ENCODE results near the gene AKT2. TPM values are rescaled to one million over a fixed set of nuclear protein-coding genes. Genes with fewer than 3 reads are reported as not detected.
A peak's percentile ranks its signal among the peaks of the same experiment; 100 is the strongest.

Gene AKT2
- total RNA-seq, 1 experiment from 2014 or later = 2,376 TPM

- ATAC-seq (no peak; the same call in 1 of the 2 replicates), DNase-seq (ENCODE audit: low read depth, low spot score) (no peak)
- TF ChIP-seq REST (IDR thresholded peaks at IDR 0.05; ENCODE audit: insufficient read depth in 1 of 2, low read depth in 2 of 2, low read length in 1 of 2) (no peak), TCF7L2 (IDR thresholded peaks at IDR 0.05; ENCODE audit: low read depth, low read length) (no peak), CTCF (IDR thresholded peaks at IDR 0.05) (no peak), POLR2AphosphoS5 (IDR thresholded peaks at IDR 0.05; ENCODE audit: low read depth, low read length) (no peak), SIN3A (IDR thresholded peaks at IDR 0.05; ENCODE audit: borderline replicate concordance, insufficient read depth, low read depth, low read length) (no peak)
- H3K4me3 ChIP-seq (ENCODE audit: low read depth in 2 of 2, low read length in 2 of 2) = no peak overlapping the region
- peaks cover 34% of the 10 kb centered on the region for H3K4me1 ChIP-seq (ENCODE audit: control insufficient read depth, insufficient read depth, low read length)
- no peak overlapping the region for H3K27ac ChIP-seq (ENCODE audit: low read length)
- H3K27me3 ChIP-seq (ENCODE audit: control insufficient read depth, insufficient read depth, low read length) = no peaks in the 10 kb centered on the region
- ChIA-PET CTCF (interaction anchor here (0.7 to 3.8 kb wide), 6 partner anchors 13 to 298 kb away, joined by 3 to 35 read pairs (median 6); partner anchors contain the start of gene TTC9B), POLR2A (interaction anchor here (0.6 to 0.7 kb wide), 4 partner anchors 24 to 45 kb away, joined by 3 to 12 read pairs (median 4); no protein-coding TSS in a partner anchor)
- BruUV-seq (replicated peaks) = no TSS peak
- in situ Hi-C loops (cut with HindIII; ENCODE audit: low pct_unique_long_range_greater_than_20kb, low sequenced_read_pairs) = no loop called here
- no peaks in the 10 kb centered on the region for H3K9me3 ChIP-seq (ENCODE audit: control insufficient read depth, insufficient read depth, low read depth, low read length)
- peaks cover 52% of the 10 kb centered on the region for H3K36me3 ChIP-seq (ENCODE audit: control insufficient read depth, insufficient read depth, low read length)
- intact Hi-C loops (cut with micrococcal nuclease; ENCODE audit: unreplicated experiment) = loop anchor here (1.0 kb wide), 1 partner anchor 526 kb away; no protein-coding TSS in a partner anchor
Observed at GRCh38 chr19:40233811-40234389, 51.2 kb downstream of the AKT2 start.

- CTCF ChIA-PET = interaction anchor here (0.9 to 3.8 kb wide), 4 partner anchors 15 to 94 kb away, joined by 3 to 33 read pairs (median 4); partner anchors contain the start of gene TTC9B
- Histone ChIP-seq H3K27ac (ENCODE audit: low read length) (no peak overlapping the region), H3K27me3 (ENCODE audit: control insufficient read depth, insufficient read depth, low read length) (no peaks in the 10 kb centered on the region), H3K4me1 (ENCODE audit: control insufficient read depth, insufficient read depth, low read length) (peaks cover 34% of the 10 kb centered on the region), H3K9me3 (ENCODE audit: control insufficient read depth, insufficient read depth, low read depth, low read length) (no peaks in the 10 kb centered on the region), H3K36me3 (ENCODE audit: control insufficient read depth, insufficient read depth, low read length) (peaks cover 46% of the 10 kb centered on the region), H3K4me3 (ENCODE audit: low read depth in 2 of 2, low read length in 2 of 2) (no peak overlapping the region)
- TSS peak; percentile 29 for BruUV-seq (replicated peaks)
- POLR2A ChIA-PET = interaction anchor here (0.6 to 1.3 kb wide), 6 partner anchors 19 to 798 kb away, joined by 3 to 9 read pairs (median 4); partner anchors contain the start of gene RPS16
- intact Hi-C loops (cut with micrococcal nuclease; ENCODE audit: unreplicated experiment) (loop anchor here (1.0 kb wide), 1 partner anchor 525 kb away; no protein-coding TSS in a partner anchor), in situ Hi-C loops (cut with HindIII; ENCODE audit: low pct_unique_long_range_greater_than_20kb, low sequenced_read_pairs) (no loop called here)
- ATAC-seq (peak; percentile 16), DNase-seq (ENCODE audit: low read depth, low spot score) (no peak)
- TF ChIP-seq TCF7L2 (IDR thresholded peaks at IDR 0.05; ENCODE audit: low read depth, low read length) = no peak
- TF ChIP-seq REST (IDR thresholded peaks at IDR 0.05; ENCODE audit: insufficient read depth in 1 of 2, low read depth in 2 of 2, low read length in 1 of 2) = no peak
- no peak for TF ChIP-seq POLR2AphosphoS5 (IDR thresholded peaks at IDR 0.05; ENCODE audit: low read depth, low read length)
- no peak for TF ChIP-seq CTCF (IDR thresholded peaks at IDR 0.05)
- no peak for TF ChIP-seq SIN3A (IDR thresholded peaks at IDR 0.05; ENCODE audit: borderline replicate concordance, insufficient read depth, low read depth, low read length)
Observed at GRCh38 chr19:40232949-40233810, 52.0 kb downstream of the AKT2 start.

Data from Panc1 (cell line).